ENCODE results near the gene CSH1.

GRCh38 chr17:63919311-63919723 is 22.9 kb upstream of the CSH1 start:
- TF ChIP-seq CTCF (IDR thresholded peaks at IDR 0.05) = peak; percentile 86 to 96 (median 91)
- no peak for TF ChIP-seq POLR2A (IDR thresholded peaks at IDR 0.05)
- TF ChIP-seq EP300 (IDR thresholded peaks at IDR 0.05) = no peak
